Coronary artery (tissue), 2 donors: ENCODE results near the gene KLRC2.
"Not testable (repeated sequence)": the region's sequence is repeated elsewhere in the genome, so short reads cannot be mapped to it uniquely, and the experiment has no call there.

Source experiments
- DNase-seq: peaks from one replicate; pipeline ENCODE4 v3.0.0-alpha.2; 2017; ENCODE audit warnings: low spot score
- H3K27ac ChIP-seq, 2 donors: fragments of 200-600 bp; sonication (generic); one replicate each; pipeline ENCODE4 v1.5.1; 2016 to 2019
- H3K4me3 ChIP-seq: fragments of 200-600 bp; sonication (generic); 2 replicates; pipeline ENCODE4 v1.5.1; 2016; ENCODE audit warnings: mild to moderate bottlenecking, moderate library complexity
- TF ChIP-seq, protein P1 (sequence below): fragments of 200-600 bp; sonication (generic); IDR thresholded peaks from one replicate; pipeline ENCODE4 v1.5.1; 2019; ENCODE audit warnings: antibody characterized with exemption

KLRC2 gene

DNA sequence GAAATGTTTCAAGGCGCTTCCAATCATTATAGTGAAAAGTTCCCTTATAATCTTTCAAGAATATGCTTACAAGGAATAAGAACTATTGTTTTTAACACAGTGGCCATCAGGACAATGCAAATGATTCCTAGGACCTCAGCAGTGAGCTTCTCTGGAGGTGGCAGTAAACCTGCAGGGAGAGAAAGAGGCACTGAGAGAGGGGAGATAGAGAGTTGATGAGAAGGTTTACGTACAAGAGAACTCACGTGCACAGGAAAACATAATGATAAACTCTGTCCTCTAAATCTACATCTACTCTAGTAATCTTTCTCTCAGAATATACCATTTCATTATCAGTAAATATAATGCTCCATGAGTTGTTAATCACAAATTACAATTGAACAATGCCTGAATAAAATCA, 27.0 kb downstream of the KLRC2 start:
- no peak overlapping the region for H3K27ac ChIP-seq
- DNase-seq = no peak
- no peak overlapping the region for H3K4me3 ChIP-seq
- TF ChIP-seq, protein P1, sequence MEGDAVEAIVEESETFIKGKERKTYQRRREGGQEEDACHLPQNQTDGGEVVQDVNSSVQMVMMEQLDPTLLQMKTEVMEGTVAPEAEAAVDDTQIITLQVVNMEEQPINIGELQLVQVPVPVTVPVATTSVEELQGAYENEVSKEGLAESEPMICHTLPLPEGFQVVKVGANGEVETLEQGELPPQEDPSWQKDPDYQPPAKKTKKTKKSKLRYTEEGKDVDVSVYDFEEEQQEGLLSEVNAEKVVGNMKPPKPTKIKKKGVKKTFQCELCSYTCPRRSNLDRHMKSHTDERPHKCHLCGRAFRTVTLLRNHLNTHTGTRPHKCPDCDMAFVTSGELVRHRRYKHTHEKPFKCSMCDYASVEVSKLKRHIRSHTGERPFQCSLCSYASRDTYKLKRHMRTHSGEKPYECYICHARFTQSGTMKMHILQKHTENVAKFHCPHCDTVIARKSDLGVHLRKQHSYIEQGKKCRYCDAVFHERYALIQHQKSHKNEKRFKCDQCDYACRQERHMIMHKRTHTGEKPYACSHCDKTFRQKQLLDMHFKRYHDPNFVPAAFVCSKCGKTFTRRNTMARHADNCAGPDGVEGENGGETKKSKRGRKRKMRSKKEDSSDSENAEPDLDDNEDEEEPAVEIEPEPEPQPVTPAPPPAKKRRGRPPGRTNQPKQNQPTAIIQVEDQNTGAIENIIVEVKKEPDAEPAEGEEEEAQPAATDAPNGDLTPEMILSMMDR = no peak

- no peak for DNase-seq
- TF ChIP-seq, protein P1 = no peak
- Histone ChIP-seq H3K4me3 (no peak overlapping the region), H3K27ac (no peak overlapping the region)
Measured at GRCh38 chr12:10406725-10407124, 29.1 kb downstream of the KLRC2 start.

- no peak for DNase-seq
- TF ChIP-seq, protein P1 = no peak
- Histone ChIP-seq H3K27ac (no peak overlapping the region), H3K4me3 (no peak overlapping the region)
Measured at GRCh38 chr12:10405294-10405693, 30.5 kb downstream of the KLRC2 start.

- Histone ChIP-seq H3K27ac (no peak overlapping the region), H3K4me3 (no peak overlapping the region)
- DNase-seq = no peak
- TF ChIP-seq, protein P1 = no peak
Measured at GRCh38 chr12:10404798-10405197, 31.0 kb downstream of the KLRC2 start.

GRCh38 chr12:10400829-10401228, 35.0 kb downstream of the KLRC2 start:
- H3K4me3 ChIP-seq = no peak overlapping the region
- DNase-seq = no peak
- TF ChIP-seq, protein P1 = no peak
- no peak overlapping the region for H3K27ac ChIP-seq

DNA sequence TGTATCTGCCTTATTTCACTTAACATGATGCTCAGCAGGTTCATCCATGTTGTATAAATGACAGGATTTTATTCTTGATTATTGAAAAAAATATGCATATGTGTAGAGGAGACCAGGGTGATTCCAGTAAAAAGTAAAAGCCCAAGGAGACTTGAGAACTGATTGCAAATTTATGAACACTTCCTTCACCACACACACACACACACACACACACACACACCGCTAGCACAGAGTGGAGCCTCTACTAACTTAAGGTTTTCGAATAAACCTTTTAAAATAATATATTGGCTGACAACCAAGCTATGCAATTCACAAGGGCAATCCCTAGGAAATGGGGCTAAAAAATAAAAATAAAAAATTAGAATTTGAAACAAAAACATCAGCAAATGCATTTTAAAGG, 37.6 kb downstream of the KLRC2 start:
- no peak for DNase-seq
- Histone ChIP-seq H3K27ac (no peak overlapping the region), H3K4me3 (no peak overlapping the region)
- TF ChIP-seq, protein P1 = no peak

GRCh38 chr12:10397296-10397695, 38.5 kb downstream of the KLRC2 start:
- no peak overlapping the region for H3K27ac ChIP-seq
- no peak for DNase-seq
- H3K4me3 ChIP-seq = no peak overlapping the region
- TF ChIP-seq, protein P1 = no peak

DNA sequence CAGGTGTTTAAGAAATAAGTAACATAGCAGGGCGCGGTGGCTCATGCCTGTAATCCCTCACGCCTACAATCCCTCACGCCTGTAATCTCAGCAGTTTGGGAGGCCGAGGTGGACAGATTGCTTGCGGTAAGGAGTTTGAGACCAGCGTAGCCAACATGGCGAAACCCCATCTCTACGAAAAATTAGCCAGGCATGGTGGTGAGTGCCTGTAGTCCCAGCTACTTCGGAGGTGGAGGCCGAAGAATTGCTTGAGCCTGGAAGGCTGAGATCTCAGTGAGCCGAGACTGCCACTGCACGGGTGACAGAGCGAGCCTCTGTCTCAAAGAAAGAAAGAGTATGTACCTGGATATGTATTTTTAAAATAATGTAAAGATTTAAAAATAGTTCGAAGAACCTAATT, 39.6 kb downstream of the KLRC2 start:
- DNase-seq, H3K4me3 ChIP-seq, H3K27ac ChIP-seq: not testable (repeated sequence)
